Neural progenitor cell (in vitro differentiated cells): Measurements from ENCODE around the gene RHBDL3.

Source experiments
- CTCF ChIP-seq: fragments of 200-600 bp; sonication (generic); IDR thresholded peaks from 2 replicates; pipeline ENCODE4 v1.5.1; 2017; ENCODE audit warnings: antibody characterized with exemption, mild to moderate bottlenecking
- EZH2 ChIP-seq: fragments of 200-600 bp; sonication (generic); IDR thresholded peaks from 2 replicates; pipeline ENCODE4 v1.6.1; 2017; ENCODE audit warnings: antibody characterized with exemption, mild to moderate bottlenecking, moderate library complexity

GRCh38 chr17:32333187-32333586 is 67.6 kb downstream of the RHBDL3 start:
- no peak for TF ChIP-seq EZH2
- no peak for TF ChIP-seq CTCF
